Dermis microvascular lymphatic vessel endothelial cell (primary cell): ENCODE measurements around the gene KRTAP4-1. TPM values are rescaled to one million over a fixed set of nuclear protein-coding genes. Genes with fewer than 3 reads are reported as not detected.

Experiments used
- total RNA-seq: library from RNA; depleted of rRNA; stranded (reverse); fragments of >200 nt; gene quantifications from 2 replicates; pipeline ENCODE4 v1.2.1, GENCODE V29; 2014

Gene KRTAP4-1
- total RNA-seq, 1 donor from 2014 or later: not detected

Other genes with a start within 250 kb of the KRTAP4-1 start
- 2.1 TPM in 1 of 2 replicates, not detected in the other for gene KRT23, start 247.3 kb downstream of the KRTAP4-1 start, total RNA-seq
- gene KRT39, start 218.0 kb downstream of the KRTAP4-1 start, total RNA-seq: not detected in 2 replicates
- not detected in 2 replicates for gene KRT40, start 200.6 kb downstream of the KRTAP4-1 start, total RNA-seq
- gene KRTAP3-3, start 190.7 kb downstream of the KRTAP4-1 start, total RNA-seq: not detected in 2 replicates
- not detected in 2 replicates for gene KRTAP3-2, start 185.0 kb downstream of the KRTAP4-1 start, total RNA-seq
- gene KRTAP3-1, start 175.8 kb downstream of the KRTAP4-1 start, total RNA-seq: not detected in 2 replicates
- not detected in 2 replicates for gene KRTAP1-5, start 157.7 kb downstream of the KRTAP4-1 start, total RNA-seq
- not detected in 2 replicates for gene KRTAP1-4, start 154.7 kb downstream of the KRTAP4-1 start, total RNA-seq
- not detected in 2 replicates for gene KRTAP1-3, start 150.0 kb downstream of the KRTAP4-1 start, total RNA-seq
- gene KRTAP1-1, start 143.5 kb downstream of the KRTAP4-1 start, total RNA-seq: not detected in 2 replicates
- not detected in 2 replicates for gene KRTAP2-1, start 137.6 kb downstream of the KRTAP4-1 start, total RNA-seq
- gene KRTAP2-2, start 129.7 kb downstream of the KRTAP4-1 start, total RNA-seq: not detected in 2 replicates
- not detected in 2 replicates for gene KRTAP2-3, start 124.8 kb downstream of the KRTAP4-1 start, total RNA-seq
- not detected in 2 replicates for gene KRTAP2-4, start 119.0 kb downstream of the KRTAP4-1 start, total RNA-seq
- gene KRTAP4-7, start 100.8 kb downstream of the KRTAP4-1 start, total RNA-seq: not detected in 2 replicates
- not detected in 2 replicates for gene KRTAP4-8, start 86.8 kb downstream of the KRTAP4-1 start, total RNA-seq
- gene KRTAP4-16, start 82.7 kb downstream of the KRTAP4-1 start, total RNA-seq: not detected in 2 replicates
- gene KRTAP4-9, start 79.5 kb downstream of the KRTAP4-1 start, total RNA-seq: not detected in 2 replicates
- gene KRTAP4-11, start 66.5 kb downstream of the KRTAP4-1 start, total RNA-seq: not detected in 2 replicates
- not detected in 2 replicates for gene KRTAP4-12, start 60.7 kb downstream of the KRTAP4-1 start, total RNA-seq
- gene KRTAP4-6, start 44.4 kb downstream of the KRTAP4-1 start, total RNA-seq: not detected in 2 replicates
- gene KRTAP4-5, start 35.1 kb downstream of the KRTAP4-1 start, total RNA-seq: not detected in 2 replicates
- not detected in 2 replicates for gene KRTAP4-4, start 24.2 kb downstream of the KRTAP4-1 start, total RNA-seq
- gene KRTAP4-3, start 16.7 kb downstream of the KRTAP4-1 start, total RNA-seq: not detected in 2 replicates
- gene KRTAP4-2, start 6.7 kb downstream of the KRTAP4-1 start, total RNA-seq: not detected in 2 replicates
- not detected in 2 replicates for gene KRTAP9-1, start 5.0 kb upstream of the KRTAP4-1 start, total RNA-seq
- gene KRTAP9-2, start 41.7 kb upstream of the KRTAP4-1 start, total RNA-seq: not detected in 2 replicates
- gene KRTAP9-3, start 47.5 kb upstream of the KRTAP4-1 start, total RNA-seq: not detected in 2 replicates
- gene KRTAP9-8, start 53.1 kb upstream of the KRTAP4-1 start, total RNA-seq: not detected in 2 replicates
- gene KRTAP9-4, start 64.8 kb upstream of the KRTAP4-1 start, total RNA-seq: not detected in 2 replicates
- gene KRTAP9-9, start 70.5 kb upstream of the KRTAP4-1 start, total RNA-seq: not detected in 2 replicates
- gene KRTAP9-6, start 80.5 kb upstream of the KRTAP4-1 start, total RNA-seq: not detected in 2 replicates
- not detected in 2 replicates for gene KRTAP9-7, start 90.8 kb upstream of the KRTAP4-1 start, total RNA-seq
- not detected in 2 replicates for gene KRTAP29-1, start 117.9 kb upstream of the KRTAP4-1 start, total RNA-seq
- gene KRTAP16-1, start 124.4 kb upstream of the KRTAP4-1 start, total RNA-seq: not detected in 2 replicates
- gene KRTAP17-1, start 130.8 kb upstream of the KRTAP4-1 start, total RNA-seq: not detected in 2 replicates
- gene KRT33A, start 165.9 kb upstream of the KRTAP4-1 start, total RNA-seq: not detected in 2 replicates
- gene KRT33B, start 184.9 kb upstream of the KRTAP4-1 start, total RNA-seq: not detected in 2 replicates
- gene KRT34, start 197.4 kb upstream of the KRTAP4-1 start, total RNA-seq: under 0.01 TPM in 1 of 2 replicates, not detected in the other
- not detected in 2 replicates for gene KRT31, start 212.7 kb upstream of the KRTAP4-1 start, total RNA-seq
- not detected in 2 replicates for gene KRT37, start 239.7 kb upstream of the KRTAP4-1 start, total RNA-seq